Measurements from ENCODE around the gene TMEM9.

Gene TMEM9

GRCh38 chr1:201140235-201140940, 13.9 kb downstream of the TMEM9 start:
- TF ChIP-seq POLR2AphosphoS5 (IDR thresholded peaks at IDR 0.05; ENCODE audit: borderline replicate concordance, low read depth, low read length) = no peak
- TF ChIP-seq EZH2 (IDR thresholded peaks at IDR 0.05) = no peak
- TF ChIP-seq FOXP2 (optimal IDR thresholded peaks at IDR 0.05; ENCODE audit: control extremely low read depth, extremely low read length, insufficient read depth) = no peak
- Histone ChIP-seq H3K4me3 (no peak overlapping the region), H3K27ac (no peak overlapping the region), H3K9me3 (ENCODE audit: low read depth, low read length) (no peaks in the 10 kb centered on the region), H3K9ac (ENCODE audit: insufficient read length) (no peak overlapping the region), H3K36me3 (ENCODE audit: insufficient read depth, low read length) (peaks cover 61% of the 10 kb centered on the region)
- DNase-seq (ENCODE audit: low read depth, low spot score) = no peak

- Histone ChIP-seq H3K4me3 (no peak overlapping the region), H3K36me3 (ENCODE audit: insufficient read depth, low read length) (peaks cover 57% of the 10 kb centered on the region), H3K27ac (no peak overlapping the region), H3K9me3 (ENCODE audit: low read depth, low read length) (no peaks in the 10 kb centered on the region), H3K9ac (ENCODE audit: insufficient read length) (no peak overlapping the region)
- no peak for DNase-seq (ENCODE audit: low read depth, low spot score)
- TF ChIP-seq FOXP2 (optimal IDR thresholded peaks at IDR 0.05; ENCODE audit: control extremely low read depth, extremely low read length, insufficient read depth) (no peak), POLR2AphosphoS5 (IDR thresholded peaks at IDR 0.05; ENCODE audit: borderline replicate concordance, low read depth, low read length) (no peak), EZH2 (IDR thresholded peaks at IDR 0.05) (no peak)
Observed at GRCh38 chr1:201139756-201140155, 14.5 kb downstream of the TMEM9 start.

GRCh38 chr1:201139306-201139705, 15.0 kb downstream of the TMEM9 start:
- Histone ChIP-seq H3K4me3 (no peak overlapping the region), H3K9me3 (ENCODE audit: low read depth, low read length) (no peaks in the 10 kb centered on the region), H3K27ac (no peak overlapping the region), H3K9ac (ENCODE audit: insufficient read length) (no peak overlapping the region), H3K36me3 (ENCODE audit: insufficient read depth, low read length) (peaks cover 55% of the 10 kb centered on the region)
- TF ChIP-seq EZH2 (IDR thresholded peaks at IDR 0.05) (no peak), POLR2AphosphoS5 (IDR thresholded peaks at IDR 0.05; ENCODE audit: borderline replicate concordance, low read depth, low read length) (no peak), FOXP2 (optimal IDR thresholded peaks at IDR 0.05; ENCODE audit: control extremely low read depth, extremely low read length, insufficient read depth) (no peak)
- DNase-seq (ENCODE audit: low read depth, low spot score) = no peak

GRCh38 chr1:201138311-201138840, 15.9 kb downstream of the TMEM9 start:
- Histone ChIP-seq H3K9ac (ENCODE audit: insufficient read length) (no peak overlapping the region), H3K36me3 (ENCODE audit: insufficient read depth, low read length) (peaks cover 46% of the 10 kb centered on the region), H3K9me3 (ENCODE audit: low read depth, low read length) (no peaks in the 10 kb centered on the region), H3K27ac (no peak overlapping the region), H3K4me3 (no peak overlapping the region)
- no peak for TF ChIP-seq EZH2 (IDR thresholded peaks at IDR 0.05)
- no peak for TF ChIP-seq POLR2AphosphoS5 (IDR thresholded peaks at IDR 0.05; ENCODE audit: borderline replicate concordance, low read depth, low read length)
- no peak for TF ChIP-seq FOXP2 (optimal IDR thresholded peaks at IDR 0.05; ENCODE audit: control extremely low read depth, extremely low read length, insufficient read depth)
- DNase-seq (ENCODE audit: low read depth, low spot score) = no peak

GRCh38 chr1:201137579-201138310, 16.5 kb downstream of the TMEM9 start:
- peaks cover 40% of the 10 kb centered on the region for H3K36me3 ChIP-seq (ENCODE audit: insufficient read depth, low read length)
- no peak overlapping the region for H3K27ac ChIP-seq
- H3K4me3 ChIP-seq = no peak overlapping the region
- no peaks in the 10 kb centered on the region for H3K9me3 ChIP-seq (ENCODE audit: low read depth, low read length)
- no peak for TF ChIP-seq EZH2 (IDR thresholded peaks at IDR 0.05)
- TF ChIP-seq FOXP2 (optimal IDR thresholded peaks at IDR 0.05; ENCODE audit: control extremely low read depth, extremely low read length, insufficient read depth) = no peak
- no peak for TF ChIP-seq POLR2AphosphoS5 (IDR thresholded peaks at IDR 0.05; ENCODE audit: borderline replicate concordance, low read depth, low read length)
- no peak overlapping the region for H3K9ac ChIP-seq (ENCODE audit: insufficient read length)
- DNase-seq (ENCODE audit: low read depth, low spot score) = no peak

- Histone ChIP-seq H3K9me3 (ENCODE audit: low read depth, low read length) (no peaks in the 10 kb centered on the region), H3K36me3 (ENCODE audit: insufficient read depth, low read length) (peaks cover 33% of the 10 kb centered on the region), H3K27ac (no peak overlapping the region), H3K9ac (ENCODE audit: insufficient read length) (no peak overlapping the region), H3K4me3 (no peak overlapping the region)
- no peak for TF ChIP-seq EZH2 (IDR thresholded peaks at IDR 0.05)
- no peak for TF ChIP-seq POLR2AphosphoS5 (IDR thresholded peaks at IDR 0.05; ENCODE audit: borderline replicate concordance, low read depth, low read length)
- no peak for TF ChIP-seq FOXP2 (optimal IDR thresholded peaks at IDR 0.05; ENCODE audit: control extremely low read depth, extremely low read length, insufficient read depth)
- DNase-seq (ENCODE audit: low read depth, low spot score) = no peak
Observed at GRCh38 chr1:201137024-201137392, 17.3 kb downstream of the TMEM9 start.

GRCh38 chr1:201136355-201137023, 17.8 kb downstream of the TMEM9 start:
- Histone ChIP-seq H3K9ac (ENCODE audit: insufficient read length) (no peak overlapping the region), H3K27ac (no peak overlapping the region), H3K4me3 (no peak overlapping the region), H3K36me3 (ENCODE audit: insufficient read depth, low read length) (peaks cover 28% of the 10 kb centered on the region), H3K9me3 (ENCODE audit: low read depth, low read length) (no peaks in the 10 kb centered on the region)
- DNase-seq (ENCODE audit: low read depth, low spot score) = no peak
- no peak for TF ChIP-seq FOXP2 (optimal IDR thresholded peaks at IDR 0.05; ENCODE audit: control extremely low read depth, extremely low read length, insufficient read depth)
- TF ChIP-seq POLR2AphosphoS5 (IDR thresholded peaks at IDR 0.05; ENCODE audit: borderline replicate concordance, low read depth, low read length) = no peak

- Histone ChIP-seq H3K9me3 (ENCODE audit: low read depth, low read length) (no peaks in the 10 kb centered on the region), H3K9ac (ENCODE audit: insufficient read length) (no peak overlapping the region), H3K4me3 (no peak overlapping the region), H3K36me3 (ENCODE audit: insufficient read depth, low read length) (peaks cover 16% of the 10 kb centered on the region), H3K27ac (no peak overlapping the region)
- no peak for TF ChIP-seq FOXP2 (optimal IDR thresholded peaks at IDR 0.05; ENCODE audit: control extremely low read depth, extremely low read length, insufficient read depth)
- TF ChIP-seq POLR2AphosphoS5 (IDR thresholded peaks at IDR 0.05; ENCODE audit: borderline replicate concordance, low read depth, low read length) = no peak
- no peak for TF ChIP-seq EZH2 (IDR thresholded peaks at IDR 0.05)
- no peak for DNase-seq (ENCODE audit: low read depth, low spot score)
Observed at GRCh38 chr1:201134405-201134804, 19.9 kb downstream of the TMEM9 start.

Measured in SK-N-MC (cell line).